ENCODE data around the gene CRY2.

- no peak for TF ChIP-seq CTCF (IDR thresholded peaks at IDR 0.05)
- TF ChIP-seq POLR2A (IDR thresholded peaks at IDR 0.05), result no peak
Measured at GRCh38 chr11:45828996-45829395, 18.3 kb upstream of the CRY2 start.
